AG04450 (cell line): ENCODE measurements around the gene C20orf144. TPM values are rescaled to one million over a fixed set of nuclear protein-coding genes. Genes with fewer than 3 reads are reported as not detected.

ENCODE experiments used
- CTCF ChIA-PET: fragments of 300-600, 350-600 bp; formaldehyde crosslinking; extraction: SDS; loops from one replicate; lab custom pipeline; 2022; ENCODE audit warnings: antibody characterized with exemption, inconsistent platforms; lab: Charles Lee
- POLR2A ChIA-PET: fragments of 350-600 bp; formaldehyde crosslinking; extraction: SDS; loops from one replicate; lab custom pipeline; 2021; ENCODE audit warnings: antibody characterized with exemption, inconsistent platforms; lab: Yijun Ruan, JAX
- DNase-seq: peaks from one replicate; pipeline ENCODE4 v3.0.0-alpha.2; 2011; ENCODE audit warnings: low read depth, low spot score
- H3K27ac ChIP-seq: one replicate; pipeline ENCODE4 v1.5.1; 2012; ENCODE audit warnings: low read depth, low read length, control low read depth
- H3K27me3 ChIP-seq: one replicate; pipeline ENCODE4 v1.6.0; 2012; ENCODE audit warnings: low read length; ENCODE audit not compliant: control insufficient read depth, insufficient read depth
- H3K4me3 ChIP-seq: 2 replicates; pipeline ENCODE4 v1.5.1; 2011; ENCODE audit warnings: mild to moderate bottlenecking, low read depth, low read length, control low read depth
- H3K9me3 ChIP-seq: 2 replicates; pipeline ENCODE4 v1.5.1; 2012; ENCODE audit warnings: low read length; ENCODE audit not compliant: control insufficient read depth, insufficient read depth
- CTCF ChIP-seq: IDR thresholded peaks from 2 replicates; pipeline ENCODE4 v1.5.1; 2011; ENCODE audit warnings: low read depth, low read length, control low read depth, inconsistent platforms
- polyA minus RNA-seq: library from RNA; depleted of rRNA, polyadenylated mRNA; stranded (reverse); fragments of >200 nt; gene quantifications from 2 replicates; pipeline ENCODE4 v1.2.3, GENCODE V29; 2011; rRNA and poly(A)+ RNA removed
- polyA plus RNA-seq: library from polyadenylated mRNA; depleted of rRNA; stranded (reverse); fragments of >200 nt; gene quantifications from 2 replicates; pipeline ENCODE4 v1.2.3, GENCODE V29; 2011; rRNA removed

Gene C20orf144
- polyA plus RNA-seq, result 0.09 and 0.14 TPM in 2 replicates
- 0.14 and 0.17 TPM in 2 replicates for polyA minus RNA-seq

GRCh38 chr20:33662172-33662571, at the start of gene C20orf144:
Gene C20orf144, plus strand, starts transcription at chr20:33662327. Its CDS starts 19 bp downstream, at chr20:33662346.
- CTCF ChIA-PET, result interaction anchor here (2.2 kb wide), 1 partner anchor 8 kb away, joined by 13 read pairs; no protein-coding TSS in a partner anchor
- Histone ChIP-seq H3K9me3 (no peaks in the 10 kb centered on the region; the same call in 1 of the 2 replicates), H3K27ac (peak within 1 kb of the TSS; percentile 80), H3K27me3 (no peaks in the 10 kb centered on the region), H3K4me3 (peak within 1 kb of the TSS; percentile 80)
- POLR2A ChIA-PET, result interaction anchor here (1.3 kb wide), 1 partner anchor 450 kb away, joined by 3 read pairs; the partner anchor contains the start of gene EIF2S2
- DNase-seq, result no peak
- TF ChIP-seq CTCF, result no peak

- ChIA-PET POLR2A (no interaction called here), CTCF (no interaction called here)
- Histone ChIP-seq H3K27me3 (no peaks in the 10 kb centered on the region), H3K27ac (no peak overlapping the region), H3K9me3 (no peaks in the 10 kb centered on the region), H3K4me3 (no peak overlapping the region)
- DNase-seq, result no peak
- TF ChIP-seq CTCF, result no peak
Observed at GRCh38 chr20:33621717-33622400, 40.3 kb upstream of the C20orf144 start.

GRCh38 chr20:33622705-33623365, 39.3 kb upstream of the C20orf144 start:
- POLR2A ChIA-PET, result no interaction called here
- no peak for TF ChIP-seq CTCF
- H3K9me3 ChIP-seq, result no peaks in the 10 kb centered on the region
- no peaks in the 10 kb centered on the region for H3K27me3 ChIP-seq
- no peak overlapping the region for H3K4me3 ChIP-seq
- no peak overlapping the region for H3K27ac ChIP-seq
- no peak for DNase-seq
- CTCF ChIA-PET, result interaction anchor here (1.5 kb wide), 1 partner anchor 31 kb away, joined by 5 read pairs; no protein-coding TSS in a partner anchor

- DNase-seq, result no peak
- TF ChIP-seq CTCF, result no peak
- Histone ChIP-seq H3K4me3 (no peak overlapping the region), H3K27ac (no peak overlapping the region), H3K9me3 (no peaks in the 10 kb centered on the region), H3K27me3 (no peaks in the 10 kb centered on the region)
- CTCF ChIA-PET, result no interaction called here
- POLR2A ChIA-PET, result no interaction called here
Observed at GRCh38 chr20:33624399-33624798, 37.7 kb upstream of the C20orf144 start.

- DNase-seq, result no peak
- no peak overlapping the region for H3K27ac ChIP-seq
- TF ChIP-seq CTCF, result no peak
- H3K9me3 ChIP-seq, result no peaks in the 10 kb centered on the region
- no peak overlapping the region for H3K4me3 ChIP-seq
- H3K27me3 ChIP-seq, result no peaks in the 10 kb centered on the region
- ChIA-PET POLR2A (interaction anchor here (0.6 kb wide), 1 partner anchor 205 kb away, joined by 5 read pairs; no protein-coding TSS in a partner anchor), CTCF (no interaction called here)
Observed at GRCh38 chr20:33626190-33626589, 35.9 kb upstream of the C20orf144 start.
